ENCODE results near the gene TMEM101.

DNA sequence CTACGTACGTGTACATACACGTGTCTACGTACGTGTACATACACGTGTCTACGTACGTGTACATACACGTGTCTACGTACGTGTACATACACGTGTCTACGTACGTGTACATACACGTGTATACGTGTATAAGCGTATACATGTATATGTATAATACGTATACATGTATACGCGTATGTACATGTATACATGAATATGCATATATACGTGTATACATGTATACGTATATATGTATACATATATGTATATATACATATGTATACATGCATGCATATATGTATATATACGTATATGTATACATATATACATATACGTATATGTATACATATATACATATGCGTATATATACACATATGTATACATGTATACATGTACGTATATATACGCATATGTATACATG lies 38.9 kb downstream of the TMEM101 start:
- TF ChIP-seq, protein P1, sequence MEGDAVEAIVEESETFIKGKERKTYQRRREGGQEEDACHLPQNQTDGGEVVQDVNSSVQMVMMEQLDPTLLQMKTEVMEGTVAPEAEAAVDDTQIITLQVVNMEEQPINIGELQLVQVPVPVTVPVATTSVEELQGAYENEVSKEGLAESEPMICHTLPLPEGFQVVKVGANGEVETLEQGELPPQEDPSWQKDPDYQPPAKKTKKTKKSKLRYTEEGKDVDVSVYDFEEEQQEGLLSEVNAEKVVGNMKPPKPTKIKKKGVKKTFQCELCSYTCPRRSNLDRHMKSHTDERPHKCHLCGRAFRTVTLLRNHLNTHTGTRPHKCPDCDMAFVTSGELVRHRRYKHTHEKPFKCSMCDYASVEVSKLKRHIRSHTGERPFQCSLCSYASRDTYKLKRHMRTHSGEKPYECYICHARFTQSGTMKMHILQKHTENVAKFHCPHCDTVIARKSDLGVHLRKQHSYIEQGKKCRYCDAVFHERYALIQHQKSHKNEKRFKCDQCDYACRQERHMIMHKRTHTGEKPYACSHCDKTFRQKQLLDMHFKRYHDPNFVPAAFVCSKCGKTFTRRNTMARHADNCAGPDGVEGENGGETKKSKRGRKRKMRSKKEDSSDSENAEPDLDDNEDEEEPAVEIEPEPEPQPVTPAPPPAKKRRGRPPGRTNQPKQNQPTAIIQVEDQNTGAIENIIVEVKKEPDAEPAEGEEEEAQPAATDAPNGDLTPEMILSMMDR (IDR thresholded peaks at IDR 0.05; ENCODE audit: insufficient read depth, low read length, poor library complexity, severe bottlenecking) = no peak
- TF ChIP-seq EZH2phosphoT487 (conservative IDR thresholded peaks at IDR 0.05; ENCODE audit: low read length) = no peak
